IPS DF 19.7 (cell line): ENCODE measurements around the gene FTO.

Source experiments
- DNase-seq: peaks from one replicate; pipeline ENCODE4 v3.0.0-alpha.2; 2013; ENCODE audit warnings: low read depth, low spot score

The FTO gene

GRCh38 chr16:54152362-54153239 lies 448.6 kb downstream of the FTO start:
- peak; percentile 54 for DNase-seq

DNA sequence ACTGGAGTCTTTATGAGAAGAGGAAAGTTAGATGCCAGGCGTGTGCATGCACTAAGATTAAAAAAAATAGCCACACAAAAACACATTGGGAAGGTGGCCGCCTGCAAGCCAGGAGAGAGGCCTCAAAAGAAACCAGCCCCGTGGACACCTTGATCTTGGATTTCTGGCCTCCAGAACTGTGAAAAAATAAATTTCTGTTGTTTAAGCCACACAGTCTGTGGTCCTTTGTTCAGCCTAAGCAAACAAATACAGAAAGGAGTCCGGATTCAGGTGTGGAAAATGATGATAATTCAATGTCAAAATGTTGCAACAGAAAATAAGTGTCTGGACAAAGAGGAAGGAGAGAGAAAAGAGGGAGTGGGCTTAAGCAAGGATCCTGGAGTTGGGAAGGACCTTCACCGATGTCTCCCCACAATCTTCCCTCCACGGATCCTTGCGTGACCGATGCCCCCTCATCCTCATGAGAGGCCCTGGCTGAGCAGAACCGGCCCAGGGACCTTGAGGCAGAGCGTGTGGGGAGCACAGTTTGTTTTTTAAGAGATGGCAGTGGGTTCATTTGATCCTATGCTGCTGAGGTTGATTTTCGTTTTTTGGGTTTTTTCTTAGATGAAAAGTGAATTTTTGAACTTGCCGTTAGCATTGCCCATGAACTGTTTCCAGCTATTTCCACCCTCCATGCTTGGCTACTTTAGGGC lies 449.4 kb downstream of the FTO start:
- no peak for DNase-seq

- DNase-seq = no peak
These were observed 452.4 kb downstream of the FTO start for GRCh38 chr16:54156349-54156748.

DNA sequence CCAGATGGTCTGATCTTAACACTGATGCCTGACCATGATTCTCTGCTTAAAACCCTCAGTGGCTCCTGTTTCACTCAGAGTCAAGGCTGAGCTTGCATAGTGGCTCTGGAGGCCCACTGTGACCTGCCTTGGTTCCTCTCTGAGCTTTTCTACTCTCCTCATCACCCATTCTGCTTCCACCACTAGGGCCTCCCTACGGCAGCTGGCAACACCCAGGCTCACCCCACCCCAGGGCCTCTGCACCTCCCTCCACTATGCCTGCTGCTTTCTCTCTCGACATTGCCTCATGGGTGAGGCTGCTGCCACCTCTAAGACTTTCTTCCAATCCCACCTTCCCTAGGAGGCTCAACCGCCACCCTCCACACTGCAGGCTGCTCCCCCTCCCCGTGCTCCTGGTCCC lies 455.0 kb downstream of the FTO start:
- no peak for DNase-seq

GRCh38 chr16:54159490-54160080 lies 455.6 kb downstream of the FTO start:
- DNase-seq = no peak

- no peak for DNase-seq
These were observed 456.4 kb downstream of the FTO start for GRCh38 chr16:54160252-54160860.

DNA sequence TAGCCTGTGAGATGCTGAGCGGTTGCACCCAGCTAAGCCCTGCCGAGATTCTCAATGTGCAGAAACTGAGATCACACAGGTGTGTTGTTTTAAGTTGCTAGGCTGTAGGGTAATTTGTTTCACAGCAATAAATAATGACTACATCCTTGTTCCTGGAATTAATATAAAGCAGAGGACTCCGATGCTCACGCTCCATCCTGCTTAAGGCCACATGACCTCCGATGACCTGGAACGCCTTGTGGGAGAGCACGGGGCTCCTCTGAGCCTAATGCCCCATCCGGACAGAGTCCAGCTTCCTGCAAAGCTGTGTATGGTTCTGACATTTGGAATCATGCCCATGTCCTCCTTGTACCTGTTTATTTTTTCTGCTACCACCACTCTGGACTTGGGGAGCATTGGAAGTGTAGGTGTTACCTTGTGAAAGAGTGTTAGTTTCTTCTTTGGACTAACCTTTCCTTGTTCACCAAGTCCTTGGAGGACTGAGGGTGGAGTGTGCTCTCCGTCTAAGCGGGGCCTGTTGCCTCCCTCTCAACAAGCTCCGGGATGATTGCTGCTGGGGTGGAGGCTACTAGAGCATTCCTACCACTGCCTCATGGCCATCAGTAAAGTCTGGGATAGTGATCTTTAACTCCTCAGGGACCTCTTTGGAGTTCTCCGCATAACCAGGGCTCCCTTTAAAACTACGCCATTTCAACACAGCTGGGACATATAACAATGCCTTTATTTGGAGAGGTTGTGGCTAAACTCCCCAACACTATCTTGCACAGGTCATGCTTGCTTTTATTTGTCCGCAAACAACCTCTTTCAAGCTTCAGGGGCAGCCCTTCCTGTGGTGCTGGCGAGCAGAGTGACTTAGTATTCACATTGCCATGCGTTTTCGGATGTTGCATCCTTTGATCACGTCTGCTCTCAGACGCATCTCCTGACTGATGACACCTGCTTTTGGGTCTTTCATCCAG lies 457.3 kb downstream of the FTO start:
- DNase-seq = no peak

DNA sequence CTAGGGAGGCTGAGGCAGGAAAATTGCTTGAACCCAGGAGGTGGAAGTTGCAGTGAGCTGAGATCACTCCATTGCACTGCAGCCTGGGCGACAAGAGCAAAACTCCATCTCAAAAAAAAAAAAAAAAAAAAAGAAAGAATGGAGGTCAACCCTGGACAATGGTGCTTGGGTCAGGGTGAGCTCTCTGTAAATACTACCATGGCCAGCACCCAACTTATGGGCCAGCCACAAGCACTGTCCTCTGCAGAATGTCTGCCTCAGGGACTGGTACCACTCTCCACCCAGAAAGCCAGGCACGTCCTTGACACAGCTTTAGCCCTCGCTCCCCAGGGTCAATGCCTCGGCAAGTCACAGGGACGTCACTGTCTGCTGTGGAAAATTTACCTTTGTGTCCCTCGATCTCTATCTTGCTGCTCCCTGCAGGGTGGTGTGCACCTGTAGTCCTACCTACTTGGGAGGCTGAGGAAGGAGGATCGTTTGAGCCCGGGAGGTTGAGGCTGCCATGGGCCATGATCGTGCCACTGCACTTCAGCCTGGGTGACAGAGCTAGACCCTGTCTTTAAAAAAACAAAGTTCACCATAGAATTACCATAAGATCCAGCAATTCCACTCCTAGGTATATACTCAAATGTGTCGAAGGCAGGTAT lies 459.4 kb downstream of the FTO start:
- no peak for DNase-seq

GRCh38 chr16:54164789-54165173 lies 460.8 kb downstream of the FTO start:
- no peak for DNase-seq

- no peak for DNase-seq
These were observed 461.4 kb downstream of the FTO start for GRCh38 chr16:54165174-54165911.

DNA sequence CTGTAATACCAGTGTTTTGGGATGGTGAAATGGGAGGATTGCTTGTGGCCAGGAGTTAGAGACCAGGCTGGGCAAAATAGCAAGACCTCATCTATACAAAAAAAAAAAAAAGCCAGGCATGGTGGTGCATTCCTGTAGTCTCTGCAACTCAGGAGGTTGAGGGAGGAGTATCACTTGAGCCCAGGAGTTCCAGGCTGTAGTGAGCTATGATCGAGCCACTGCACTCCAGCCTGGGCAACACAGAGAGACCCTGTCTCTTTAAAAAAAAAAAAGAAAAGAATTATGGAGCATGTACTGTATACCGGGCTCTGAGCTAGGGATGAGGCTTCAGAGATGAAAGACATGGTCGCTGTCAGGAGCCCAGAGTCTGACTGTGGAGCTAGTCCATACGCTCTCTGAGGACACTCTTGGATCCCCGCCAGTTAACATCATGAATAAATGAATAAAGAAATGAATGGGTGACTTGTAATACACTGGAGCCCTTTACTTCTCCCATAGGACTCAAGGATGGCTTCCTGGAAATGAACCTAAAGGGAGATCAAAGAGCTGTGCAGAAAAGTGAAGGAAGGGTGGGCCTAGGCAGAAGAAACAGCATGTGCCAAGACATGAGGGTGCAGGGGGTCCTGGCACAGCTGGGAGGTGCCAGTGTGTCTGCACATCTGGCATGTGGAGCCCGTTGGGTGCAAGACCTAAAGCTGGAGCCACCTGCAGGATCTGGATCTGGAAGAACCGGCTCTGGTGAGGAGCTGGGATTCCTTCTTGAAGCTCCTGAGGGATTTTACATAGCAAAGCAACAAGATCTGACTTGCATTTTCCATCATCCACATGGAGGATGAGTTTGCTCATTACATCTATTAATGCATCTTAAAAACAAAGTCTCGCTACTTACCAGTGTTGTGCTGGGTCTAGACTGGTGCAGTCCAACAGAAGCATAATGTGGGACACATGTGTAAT lies 462.2 kb downstream of the FTO start:
- no peak for DNase-seq

GRCh38 chr16:54169112-54169511 lies 465.2 kb downstream of the FTO start:
- no peak for DNase-seq

- no peak for DNase-seq
These were observed 467.9 kb downstream of the FTO start for GRCh38 chr16:54171626-54172537.

DNA sequence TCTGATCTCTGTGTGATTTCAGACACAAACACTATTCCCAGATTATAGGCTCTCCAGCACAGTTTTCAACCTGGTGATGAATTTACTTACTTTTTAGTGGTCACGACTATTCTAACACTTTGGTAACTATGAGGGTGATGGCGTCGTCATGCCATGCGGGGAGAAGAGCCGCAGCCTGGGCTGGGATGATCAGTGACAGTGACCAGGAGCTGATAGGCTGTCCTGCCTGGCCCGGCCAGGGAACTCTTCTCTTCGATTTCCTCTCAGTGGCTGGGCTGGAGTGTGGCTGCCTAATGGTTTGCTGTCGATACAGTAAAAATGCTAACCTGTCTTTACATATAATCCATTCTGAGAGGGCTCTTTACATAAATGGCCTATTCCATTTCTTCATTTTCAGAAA lies 469.5 kb downstream of the FTO start:
- no peak for DNase-seq

DNA sequence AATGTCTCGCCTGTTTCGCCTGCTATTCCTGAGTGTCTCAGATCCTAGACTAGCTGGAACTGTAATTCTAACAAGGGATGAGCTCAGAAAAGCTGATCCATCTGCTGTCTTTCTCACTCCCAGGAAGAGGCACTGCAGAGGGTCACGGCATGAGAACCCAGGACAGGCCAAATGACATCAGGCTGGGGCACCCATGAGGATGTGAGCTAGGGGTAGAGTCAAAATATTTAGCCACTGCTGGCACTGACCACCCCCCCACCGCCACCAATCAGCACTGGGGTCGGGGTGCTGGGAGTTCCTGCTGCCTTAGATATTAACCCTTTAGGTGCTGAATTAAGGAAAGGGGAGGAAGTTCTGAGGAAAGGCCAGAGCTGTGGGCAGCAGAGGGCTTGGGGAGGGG lies 470.2 kb downstream of the FTO start:
- no peak for DNase-seq

- DNase-seq = no peak
These were observed 470.8 kb downstream of the FTO start for GRCh38 chr16:54174750-54175149.

GRCh38 chr16:54175169-54175551 lies 471.2 kb downstream of the FTO start:
- DNase-seq = no peak
